H1 (cell line): ENCODE measurements around the gene ABCA1. TPM values are rescaled to one million over a fixed set of nuclear protein-coding genes. Genes with fewer than 3 reads are reported as not detected.

Experiments used
- CTCF ChIA-PET: fragments of 300-600 bp; sonication (Branson Sonifier 250); formaldehyde crosslinking; loops from one replicate; lab custom pipeline; 2021; ENCODE audit not compliant: partially characterized antibody; lab: Charles Lee
- POLR2A ChIA-PET: fragments of 300-600 bp; sonication (Branson Sonifier 250); formaldehyde crosslinking; loops from one replicate; lab custom pipeline; 2021; ENCODE audit warnings: inconsistent platforms; ENCODE audit not compliant: partially characterized antibody; lab: Charles Lee
- DNase-seq, 2 experiments: peaks; one replicate each; pipeline versions ENCODE4 v3.0.0 to v3.0.0-alpha.2; 2010 to 2022; ENCODE audit warnings: low spot score in 2 of 2, low read depth in 1 of 2, mixed read lengths in 1 of 2
- FAIRE-seq: peaks from 2 replicates; lab custom pipeline; 2011; peaks lifted over from hg19 to GRCh38; lab: Jason Lieb, UNC
- H2AFZ ChIP-seq: 2 replicates; pipeline ENCODE4 v1.8.1; 2012; ENCODE audit warnings: low read length, inconsistent platforms
- H2AK5ac ChIP-seq: 2 replicates; pipeline ENCODE4 v1.6.1; 2013; ENCODE audit warnings: low read depth, low read length
- H2BK120ac ChIP-seq: replicated peaks from 2 replicates; pipeline ENCODE3; 2013; ENCODE audit warnings: low read depth, low read length, inconsistent platforms
- H2BK12ac ChIP-seq: 2 replicates; pipeline ENCODE4 v1.6.1; 2013; ENCODE audit warnings: low read depth, low read length
- H2BK15ac ChIP-seq: 2 replicates; pipeline ENCODE4 v1.6.1; 2013; ENCODE audit warnings: low read length
- H2BK20ac ChIP-seq: 2 replicates; pipeline ENCODE4 v1.6.1; 2013; ENCODE audit warnings: low read length
- H2BK5ac ChIP-seq: 2 replicates; pipeline ENCODE4 v1.6.1; 2013; ENCODE audit warnings: low read depth, low read length
- H3K14ac ChIP-seq: 2 replicates; pipeline ENCODE4 v1.6.1; 2013; ENCODE audit warnings: inconsistent platforms; ENCODE audit not compliant: insufficient read length
- H3K18ac ChIP-seq: 2 replicates; pipeline ENCODE4 v1.6.1; 2013; ENCODE audit warnings: low read length; ENCODE audit errors: extremely low read depth
- H3K23ac ChIP-seq: 2 replicates; pipeline ENCODE4 v1.6.1; 2013; ENCODE audit warnings: inconsistent platforms; ENCODE audit not compliant: insufficient read length
- H3K23me2 ChIP-seq: 2 replicates; pipeline ENCODE4 v1.6.1; 2013; ENCODE audit warnings: low read depth, low read length
- H3K27ac ChIP-seq: 2 replicates; pipeline ENCODE4 v1.6.1; 2011; ENCODE audit warnings: low read depth, low read length, inconsistent platforms
- H3K27me3 ChIP-seq, 4 experiments: replicated peaks in 1 of 4; 1 replicate in 1 of 4; 2 replicates in 3 of 4; pipeline versions ENCODE4 v1.6.1 to v1.8.1; 2011 to 2013; ENCODE audit warnings: low read length in 3 of 4, mild to moderate bottlenecking in 3 of 4, inconsistent platforms in 2 of 4, mixed read lengths in 2 of 4, moderate library complexity in 1 of 4; ENCODE audit not compliant: control insufficient read depth in 3 of 4, insufficient read depth in 3 of 4; ENCODE audit errors: extremely low read depth in 1 of 4
- H3K36me3 ChIP-seq, 4 experiments: 2 replicates each; pipeline versions ENCODE4 v1.6.1 to v1.8.1; 2011 to 2013; ENCODE audit warnings: mild to moderate bottlenecking in 4 of 4, low read length in 3 of 4, moderate library complexity in 2 of 4, control low read depth in 1 of 4, inconsistent platforms in 1 of 4; ENCODE audit not compliant: insufficient read depth in 4 of 4, control insufficient read depth in 2 of 4
- H3K4ac ChIP-seq: replicated peaks from 2 replicates; pipeline ENCODE3; 2013; ENCODE audit warnings: low read length, low read depth, mixed read lengths, inconsistent platforms; ENCODE audit not compliant: insufficient read length
- H3K4me1 ChIP-seq, 4 experiments: replicated peaks in 1 of 4; 1 replicate in 1 of 4; 2 replicates in 3 of 4; pipeline versions ENCODE4 v1.6.1 to v1.8.1; 2011 to 2013; ENCODE audit warnings: low read length in 3 of 4, inconsistent platforms in 2 of 4, mixed read lengths in 1 of 4; ENCODE audit not compliant: insufficient read depth in 4 of 4, control insufficient read depth in 3 of 4
- H3K4me2 ChIP-seq, 2 experiments: 2 replicates each; pipeline versions ENCODE4 v1.6.1 to v1.8.1; 2011 to 2013; ENCODE audit warnings: low read depth in 2 of 2, low read length in 2 of 2, control low read depth in 1 of 2, inconsistent platforms in 1 of 2, mild to moderate bottlenecking in 1 of 2; ENCODE audit not compliant: insufficient read depth in 1 of 2
- H3K4me3 ChIP-seq, 4 experiments: fragments of 200-600, 300-600 bp in 1 of 4; sonication (generic), shearing (Covaris generic), sonication (Bioruptor Twin) in 1 of 4; 2 replicates each; pipeline versions ENCODE4 v1.5.1 to v1.8.1; 2011 to 2016; ENCODE audit warnings: low read length in 4 of 4, low read depth in 3 of 4, control low read depth in 2 of 4, inconsistent platforms in 2 of 4, mild to moderate bottlenecking in 2 of 4, mixed read lengths in 1 of 4, moderate library complexity in 1 of 4; ENCODE audit not compliant: insufficient read depth in 2 of 4; ENCODE audit errors: extremely low read depth in 1 of 4
- H3K56ac ChIP-seq: replicated peaks from 2 replicates; pipeline ENCODE3; 2013; ENCODE audit warnings: low read depth, mild to moderate bottlenecking, mixed read lengths, low read length, inconsistent platforms; ENCODE audit not compliant: insufficient read length
- H3K79me1 ChIP-seq: 2 replicates; pipeline ENCODE4 v1.6.1; 2013; ENCODE audit warnings: low read depth, low read length, control low read depth
- H3K79me2 ChIP-seq, 2 experiments: 2 replicates each; pipeline versions ENCODE4 v1.6.1 to v1.8.1; 2012 to 2013; ENCODE audit warnings: low read length in 2 of 2, mild to moderate bottlenecking in 2 of 2, inconsistent platforms in 1 of 2; ENCODE audit not compliant: insufficient read depth in 2 of 2, control insufficient read depth in 1 of 2
- H3K9ac ChIP-seq, 4 experiments: replicated peaks in 1 of 4; 1 replicate in 1 of 4; 2 replicates in 3 of 4; pipeline versions ENCODE4 v1.6.1 to v1.8.1; 2011 to 2013; ENCODE audit warnings: low read depth in 3 of 4, low read length in 3 of 4, control low read depth in 2 of 4, mild to moderate bottlenecking in 2 of 4, moderate library complexity in 2 of 4, inconsistent platforms in 1 of 4; ENCODE audit errors: extremely low read depth in 1 of 4
- H3K9me3 ChIP-seq, 2 experiments: 2 replicates each; pipeline versions ENCODE4 v1.6.1 to v1.8.1; 2012 to 2013; ENCODE audit warnings: mild to moderate bottlenecking in 2 of 2, moderate library complexity in 2 of 2, control low read depth in 1 of 2, inconsistent platforms in 1 of 2, low read depth in 1 of 2, low read length in 1 of 2, mixed read lengths in 1 of 2; ENCODE audit not compliant: insufficient read depth in 2 of 2
- H4K20me1 ChIP-seq, 2 experiments: replicated peaks in 1 of 2; 2 replicates each; pipeline versions ENCODE3 to v1.8.1; 2011 to 2013; ENCODE audit warnings: inconsistent platforms in 2 of 2, low read length in 2 of 2, mild to moderate bottlenecking in 1 of 2; ENCODE audit not compliant: insufficient read depth in 2 of 2, control insufficient read depth in 1 of 2
- H4K5ac ChIP-seq: 2 replicates; pipeline ENCODE4 v1.6.1; 2013; ENCODE audit warnings: low read length, low read depth, mixed read lengths, inconsistent platforms; ENCODE audit not compliant: insufficient read length
- H4K8ac ChIP-seq: 2 replicates; pipeline ENCODE4 v1.8.0; 2013; ENCODE audit warnings: mild to moderate bottlenecking, moderate library complexity, low read length, inconsistent platforms; ENCODE audit not compliant: insufficient read depth; ENCODE audit errors: extremely low read depth
- H4K91ac ChIP-seq: replicated peaks from 2 replicates; pipeline ENCODE3; 2013; ENCODE audit warnings: low read length, mixed read lengths, inconsistent platforms; ENCODE audit not compliant: insufficient read length
- BCL11A ChIP-seq, 2 experiments: IDR thresholded peaks; one replicate each; pipeline ENCODE4 v1.6.1; 2011; ENCODE audit warnings: low read depth in 2 of 2, low read length in 2 of 2, mild to moderate bottlenecking in 2 of 2
- CHD1 ChIP-seq: IDR thresholded peaks from 2 replicates; pipeline ENCODE4 v1.6.1; 2012; ENCODE audit warnings: low read depth, low read length, improper control_type of control experiment
- CREB1 ChIP-seq: IDR thresholded peaks from 2 replicates; pipeline ENCODE4 v1.6.1; 2012; ENCODE audit warnings: inconsistent platforms
- CTBP2 ChIP-seq: IDR thresholded peaks from 2 replicates; pipeline ENCODE4 v1.7.0; 2011; ENCODE audit warnings: borderline replicate concordance, mild to moderate bottlenecking, moderate library complexity, mixed read lengths, low read length; ENCODE audit not compliant: insufficient read depth, insufficient read length
- HDAC2 ChIP-seq, 2 experiments: fragments of 300-600 bp in 1 of 2; sonication (generic) in 1 of 2; IDR thresholded peaks; 2 replicates each; pipeline ENCODE4 v1.6.1; 2011 to 2012; ENCODE audit warnings: low read depth in 2 of 2, low read length in 2 of 2, mild to moderate bottlenecking in 2 of 2, moderate library complexity in 2 of 2, borderline replicate concordance in 1 of 2, inconsistent platforms in 1 of 2
- HDAC6 ChIP-seq: IDR thresholded peaks from one replicate; pipeline ENCODE4 v1.7.1; 2012; ENCODE audit warnings: low read depth, mild to moderate bottlenecking, inconsistent platforms, low read length, moderate library complexity
- KDM1A ChIP-seq: fragments of 200-600, 300-600 bp; sonication (generic); IDR thresholded peaks from 2 replicates; pipeline ENCODE4 v1.7.1; 2016; ENCODE audit warnings: mild to moderate bottlenecking, low read length, borderline replicate concordance
- POU5F1 ChIP-seq: IDR thresholded peaks from 2 replicates; pipeline ENCODE4 v1.6.1; 2011; ENCODE audit warnings: low read depth, mild to moderate bottlenecking, low read length, moderate library complexity
- RNF2 ChIP-seq: fragments of 200-900, 300-1000 bp; sonication (generic); IDR thresholded peaks from 2 replicates; pipeline ENCODE4 v1.7.1; 2016; ENCODE audit warnings: borderline replicate concordance, low read depth, mild to moderate bottlenecking, antibody characterized with exemption, low read length; ENCODE audit not compliant: poor library complexity, severe bottlenecking; ENCODE audit errors: missing control alignments
- RXRA ChIP-seq: IDR thresholded peaks from 2 replicates; pipeline ENCODE4 v1.6.1; 2011; ENCODE audit warnings: low read depth, mild to moderate bottlenecking, low read length, moderate library complexity; ENCODE audit not compliant: insufficient read depth
- SIN3A ChIP-seq, 2 experiments: IDR thresholded peaks in 1 of 2; conservative IDR thresholded peaks in 1 of 2; 2 replicates each; pipeline ENCODE4 v1.6.1; 2011 to 2012; ENCODE audit warnings: low read length in 2 of 2, improper control_type of control experiment in 1 of 2, low read depth in 1 of 2, mild to moderate bottlenecking in 1 of 2
- SIRT6 ChIP-seq: IDR thresholded peaks from one replicate; pipeline ENCODE4 v1.7.1; 2012; ENCODE audit warnings: low read length, inconsistent platforms
- TAF1 ChIP-seq: IDR thresholded peaks from 2 replicates; pipeline ENCODE4 v1.6.1; 2011; ENCODE audit warnings: mild to moderate bottlenecking, low read depth, low read length
- ZNF274 ChIP-seq: IDR thresholded peaks from 2 replicates; pipeline ENCODE4 v1.7.0; 2012; ENCODE audit warnings: low read length, borderline replicate concordance; ENCODE audit errors: extremely low read depth
- WGBS, 2 experiments: shearing (Covaris generic) in 1 of 2; methylation state at CpG; one replicate each; pipeline versions ENCODE4 v1.1.6 to v1.1.7; 2013 to 2015; ENCODE audit warnings: low lambda C conversion rate in 2 of 2, mixed read lengths in 2 of 2, inconsistent platforms in 1 of 2, low coverage in 1 of 2, missing lambda C conversion rate in 1 of 2; ENCODE audit not compliant: insufficient replicate concordance in 2 of 2, insufficient coverage in 1 of 2, insufficient read length in 1 of 2; ENCODE audit errors: extremely low coverage in 1 of 2, missing lambda C conversion rate in 1 of 2; 5-methylcytosine and 5-hydroxymethylcytosine counted together
- polyA plus RNA-seq, 7 experiments: library from polyadenylated mRNA; depleted of rRNA in 3 of 7; stranded (reverse) in 5 of 7; unstranded in 2 of 7; fragments of >200 nt in 5 of 7; fragments of 200-250 nt in 2 of 7; gene quantifications; 1 replicate in 5 of 7; 2 replicates in 1 of 7; 4 replicates in 1 of 7; pipeline versions ENCODE4 v1.2.1 to v1.2.3, GENCODE V29; 2011 to 2013; ENCODE audit warnings: missing spikeins in 2 of 7, mixed read lengths in 2 of 7
- total RNA-seq: library from RNA; stranded (reverse); fragmentation: NEBNext Ultra II Directional; extraction: Animal tissue kit (Norgen Biotek cat#: 25700); gene quantifications from 2 replicates; pipeline ENCODE4 v1.2.1, GENCODE V29; 2021

ABCA1 gene
- total and polyA plus RNA-seq, 2 of the 8 experiments (the other 6 are each of a cell fraction or from before 2014, with no cell fraction given), result 6.9 to 7.8 TPM

DNA sequence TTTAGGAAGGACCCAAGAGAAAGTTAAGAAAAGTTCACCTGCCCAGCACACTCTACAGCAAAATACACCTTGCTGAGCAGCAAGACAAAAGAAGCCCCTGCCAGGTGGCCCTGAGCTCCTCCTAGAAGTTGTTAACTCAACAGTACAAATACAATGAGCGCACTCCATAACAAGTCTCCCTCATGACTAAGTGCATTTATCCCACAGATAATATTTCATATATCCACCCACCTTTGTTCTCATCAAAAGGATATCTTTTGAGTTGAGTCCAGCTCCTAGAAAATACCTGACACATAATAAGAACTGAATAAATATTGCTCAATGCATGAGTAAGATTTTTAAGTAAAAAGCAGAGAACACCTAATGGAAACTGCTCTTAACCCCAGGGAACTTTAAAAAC lies 73.3 kb downstream of the ABCA1 start:
- H2AFZ ChIP-seq, result no peak overlapping the region
- no peak overlapping the region for H4K5ac ChIP-seq
- no peaks in the 10 kb centered on the region for H3K9me3 ChIP-seq
- DNase-seq, result no peak
- H4K20me1 ChIP-seq, result no peaks in the 10 kb centered on the region
- no peak overlapping the region for H3K56ac ChIP-seq
- H3K27me3 ChIP-seq, result no peaks in the 10 kb centered on the region
- no peak overlapping the region for H3K4me2 ChIP-seq
- no peak overlapping the region for H3K4me3 ChIP-seq
- no peak overlapping the region for H2BK5ac ChIP-seq
- no peak overlapping the region for H3K23ac ChIP-seq
- H4K91ac ChIP-seq, result no peak overlapping the region
- no peaks in the 10 kb centered on the region for H3K79me2 ChIP-seq
- no peak overlapping the region for H3K18ac ChIP-seq
- no peak overlapping the region for H2BK12ac ChIP-seq
- WGBS, 2 experiments, result 90% methylated on average over 1 of the region's 1 CpG; no CpG with 5 or more reads in 1 of the 2 experiments
- no peak overlapping the region for H3K9ac ChIP-seq
- no peak overlapping the region for H2BK120ac ChIP-seq
- H2BK15ac ChIP-seq, result no peak overlapping the region
- no peaks in the 10 kb centered on the region; a peak in 4 of 8 replicates for H3K36me3 ChIP-seq
- peaks cover 0 to 2% (median under 1%) of the 10 kb centered on the region in 4 experiments; a peak in 3 of 7 replicates for H3K4me1 ChIP-seq
- no peak overlapping the region for H2BK20ac ChIP-seq
- H3K27ac ChIP-seq, result no peak overlapping the region
- POLR2A ChIA-PET, result no interaction called here
- CTCF ChIA-PET, result interaction anchor here (0.5 to 2.7 kb wide), 3 partner anchors 8 to 160 kb away, joined by 3 to 13 read pairs (median 3); no protein-coding TSS in a partner anchor
- no peak overlapping the region for H2AK5ac ChIP-seq
- no peaks in the 10 kb centered on the region for H3K79me1 ChIP-seq
- H3K14ac ChIP-seq, result no peak overlapping the region
- FAIRE-seq, result no peak
- H4K8ac ChIP-seq, result no peak overlapping the region
- H3K23me2 ChIP-seq, result no peaks in the 10 kb centered on the region
- H3K4ac ChIP-seq, result no peak overlapping the region
- no peak for TF ChIP-seq CHD1
- no peak for TF ChIP-seq BCL11A (IDR thresholded peaks at IDR 0.05; ENCODE audit: low read depth in 2 of 2, low read length in 2 of 2)
- TF ChIP-seq TAF1, result no peak
- TF ChIP-seq RXRA, result no peak
- TF ChIP-seq RNF2, result no peak
- no peak for TF ChIP-seq CTBP2
- TF ChIP-seq KDM1A, result no peak
- no peak for TF ChIP-seq SIRT6
- no peak for TF ChIP-seq HDAC6
- no peak for TF ChIP-seq POU5F1
- TF ChIP-seq CREB1, result no peak
- TF ChIP-seq SIN3A (conservative IDR thresholded peaks at IDR 0.05 in 1 of 2, IDR thresholded peaks at IDR 0.05 in 1 of 2; ENCODE audit: low read depth in 1 of 2, low read length in 2 of 2), result no peak
- TF ChIP-seq ZNF274, result no peak
- no peak for TF ChIP-seq HDAC2 (IDR thresholded peaks at IDR 0.05; ENCODE audit: borderline replicate concordance in 1 of 2, low read depth in 2 of 2, low read length in 2 of 2)
